A549 (cell line): ENCODE measurements around the gene LLGL2. TPM values are rescaled to one million over a fixed set of nuclear protein-coding genes. Genes with fewer than 3 reads are reported as not detected.

Experiments
- ATAC-seq, 2 experiments: fragments of 200-7000 bp in 1 of 2; fragments of >200 bp in 1 of 2; cut with Nextera tagmentation in 1 of 2; cut with Tn5 transposase in 1 of 2; 3 replicates each; pipeline versions ENCODE4 v1.8.0 to v1.9.1; 2018 to 2020; ENCODE audit warnings: mild to moderate bottlenecking in 1 of 2, moderate library complexity in 1 of 2
- CTCF ChIA-PET: fragments of 300-600 bp; sonication (Branson Sonifier 250); formaldehyde crosslinking; extraction: SDS; loops from one replicate; lab custom pipeline; 2021; ENCODE audit warnings: antibody characterized with exemption, inconsistent platforms; lab: Yijun Ruan, JAX
- POLR2A ChIA-PET: fragments of 350-600 bp; formaldehyde crosslinking; extraction: SDS; loops from one replicate; lab custom pipeline; 2021; ENCODE audit warnings: antibody characterized with exemption, inconsistent platforms; lab: Yijun Ruan, JAX
- DNase-seq, 2 experiments: peaks; one replicate each; pipeline versions ENCODE4 v3.0.0 to v3.0.0-alpha.2; 2011 to 2016; ENCODE audit warnings: low read depth in 1 of 2, low spot score in 1 of 2
- FAIRE-seq: peaks from 2 replicates; lab custom pipeline; 2011; peaks lifted over from hg19 to GRCh38; lab: Jason Lieb, UNC
- H3K27ac ChIP-seq, 2 experiments: fragments of >200 bp; sonication (Bioruptor Twin); formaldehyde crosslinking; 3 replicates each; pipeline ENCODE4 v1.5.1; 2016 to 2017
- H3K4me1 ChIP-seq: fragments of >200 bp; sonication (Bioruptor Twin); formaldehyde crosslinking; 3 replicates; pipeline ENCODE4 v1.6.1; 2016
- H3K4me2 ChIP-seq: fragments of >200 bp; sonication (Bioruptor Twin); formaldehyde crosslinking; 3 replicates; pipeline ENCODE4 v1.6.1; 2016
- H3K4me3 ChIP-seq: fragments of >200 bp; sonication (Bioruptor Twin); formaldehyde crosslinking; 3 replicates; pipeline ENCODE4 v1.5.1; 2016
- H3K9me3 ChIP-seq: fragments of >200 bp; sonication (Bioruptor Twin); formaldehyde crosslinking; 3 replicates; pipeline ENCODE4 v1.6.1; 2016
- CBX2 ChIP-seq: fragments of 200-600 bp; sonication (generic); IDR thresholded peaks from 2 replicates; pipeline ENCODE4 v1.6.1; 2016; ENCODE audit warnings: low read depth, mild to moderate bottlenecking, borderline replicate concordance
- CBX8 ChIP-seq: fragments of 200-600 bp; sonication (generic); IDR thresholded peaks from 2 replicates; pipeline ENCODE4 v1.6.1; 2016
- CHD2 ChIP-seq: fragments of 150-350 bp; IDR thresholded peaks from 2 replicates; pipeline ENCODE4 v1.6.1; 2014; ENCODE audit warnings: low read length; ENCODE audit not compliant: partially characterized antibody
- CHD4 ChIP-seq: fragments of 200-600 bp; sonication (generic); IDR thresholded peaks from 2 replicates; pipeline ENCODE4 v1.6.1; 2016; ENCODE audit warnings: antibody characterized with exemption, mild to moderate bottlenecking, borderline replicate concordance
- EP300 ChIP-seq, 2 experiments: fragments of >200 bp; sonication (Bioruptor Twin); formaldehyde crosslinking; IDR thresholded peaks; 2 replicates in 1 of 2; 3 replicates in 1 of 2; pipeline ENCODE4 v1.6.1; 2016 to 2017
- ESRRA ChIP-seq: fragments of 150-350 bp; IDR thresholded peaks from 2 replicates; pipeline ENCODE4 v1.6.1; 2014; ENCODE audit warnings: mild to moderate bottlenecking, low read length, borderline replicate concordance
- FOSB ChIP-seq: fragments of 250-450 bp; sonication (Bioruptor Pico); IDR thresholded peaks from 2 replicates; pipeline ENCODE4 v1.5.0; 2020; ENCODE audit warnings: mild to moderate bottlenecking, moderate library complexity
- FOSL2 ChIP-seq, 2 experiments: fragments of 450-650 bp in 1 of 2; fragments of >200 bp in 1 of 2; sonication (Bioruptor Twin) in 1 of 2; formaldehyde crosslinking; IDR thresholded peaks; 2 replicates each; pipeline versions ENCODE4 v1.5.0 to v1.6.1; 2016 to 2020; ENCODE audit warnings: mild to moderate bottlenecking in 1 of 2, moderate library complexity in 1 of 2
- FOXS1 ChIP-seq: fragments of 250-450 bp; sonication (Bioruptor Pico); IDR thresholded peaks from 2 replicates; pipeline ENCODE4 v1.5.0; 2020; ENCODE audit warnings: mild to moderate bottlenecking, moderate library complexity
- GATA3 ChIP-seq: IDR thresholded peaks from 2 replicates; pipeline ENCODE4 v1.6.1; 2012; ENCODE audit warnings: borderline replicate concordance
- HEYL ChIP-seq: fragments of 250-450 bp; sonication (Bioruptor Pico); IDR thresholded peaks from 2 replicates; pipeline ENCODE4 v1.8.0; 2021; ENCODE audit warnings: mild to moderate bottlenecking, moderate library complexity
- JUNB ChIP-seq: fragments of >200 bp; sonication (Bioruptor Twin); formaldehyde crosslinking; IDR thresholded peaks from 2 replicates; pipeline ENCODE4 v1.6.1; 2016
- MAFK ChIP-seq: fragments of 450-650 bp; IDR thresholded peaks from 2 replicates; pipeline ENCODE4 v1.6.1; 2014; ENCODE audit not compliant: partially characterized antibody
- MYC ChIP-seq: IDR thresholded peaks from 2 replicates; pipeline ENCODE4 v1.6.1; 2012; ENCODE audit warnings: mild to moderate bottlenecking, inconsistent platforms, low read length, improper control_type of control experiment, borderline replicate concordance
- NFE2L2 ChIP-seq: fragments of 150-350 bp; conservative IDR thresholded peaks from 2 replicates; pipeline ENCODE4 v1.6.1; 2014; ENCODE audit warnings: low read length
- NR3C1 ChIP-seq: fragments of >200 bp; sonication (Bioruptor Twin); formaldehyde crosslinking; IDR thresholded peaks from 3 replicates; pipeline ENCODE4 v1.6.1; 2017
- PHF8 ChIP-seq: fragments of 200-600 bp; sonication (generic); IDR thresholded peaks from 2 replicates; pipeline ENCODE4 v1.6.1; 2016; ENCODE audit warnings: low read depth, mild to moderate bottlenecking, antibody characterized with exemption, moderate library complexity, borderline replicate concordance
- POLR2A ChIP-seq: IDR thresholded peaks from 2 replicates; pipeline ENCODE4 v1.6.1; 2012; ENCODE audit warnings: mild to moderate bottlenecking, low read length
- POLR2AphosphoS2 ChIP-seq: conservative IDR thresholded peaks from 2 replicates; pipeline ENCODE4 v1.6.1; 2012; ENCODE audit warnings: low read length, improper control_type of control experiment, inconsistent platforms
- RAD21 ChIP-seq, 2 experiments: fragments of >200 bp in 1 of 2; sonication (Bioruptor Twin) in 1 of 2; formaldehyde crosslinking in 1 of 2; IDR thresholded peaks in 1 of 2; conservative IDR thresholded peaks in 1 of 2; 2 replicates in 1 of 2; 3 replicates in 1 of 2; pipeline ENCODE4 v1.6.1; 2012 to 2018; ENCODE audit warnings: inconsistent platforms in 1 of 2
- RCOR1 ChIP-seq: fragments of 150-350 bp; IDR thresholded peaks from 2 replicates; pipeline ENCODE4 v1.6.1; 2014; ENCODE audit warnings: antibody characterized with exemption, low read length, low read depth
- RFX5 ChIP-seq: fragments of 450-650 bp; IDR thresholded peaks from 2 replicates; pipeline ENCODE4 v1.7.1; 2014; ENCODE audit warnings: antibody characterized with exemption, mild to moderate bottlenecking, moderate library complexity
- RNF2 ChIP-seq: fragments of 200-600 bp; sonication (generic); IDR thresholded peaks from 2 replicates; pipeline ENCODE4 v1.6.1; 2016; ENCODE audit warnings: low read depth, mild to moderate bottlenecking, antibody characterized with exemption, moderate library complexity, borderline replicate concordance
- SREBF2 ChIP-seq: fragments of 450-650 bp; IDR thresholded peaks from 2 replicates; pipeline ENCODE4 v1.6.1; 2014; ENCODE audit warnings: mild to moderate bottlenecking, moderate library complexity
- TP53 ChIP-seq: fragments of 250-450 bp; sonication (Bioruptor Pico); IDR thresholded peaks from 2 replicates; pipeline ENCODE4 v1.5.0; 2021; ENCODE audit warnings: mild to moderate bottlenecking, moderate library complexity
- ZC3H11A ChIP-seq: fragments of 450-650 bp; IDR thresholded peaks from 2 replicates; pipeline ENCODE4 v1.6.1; 2014; ENCODE audit warnings: antibody characterized with exemption, mild to moderate bottlenecking
- ZNF302 ChIP-seq: fragments of 250-450 bp; sonication (Bioruptor Pico); IDR thresholded peaks from 2 replicates; pipeline ENCODE4 v1.9.0; 2021; ENCODE audit warnings: inconsistent platforms, mild to moderate bottlenecking, moderate library complexity
- ZSCAN20 ChIP-seq: fragments of 250-450 bp; sonication (Bioruptor Pico); IDR thresholded peaks from 2 replicates; pipeline ENCODE4 v1.8.0; 2022; ENCODE audit warnings: mild to moderate bottlenecking, moderate library complexity
- WGBS: methylation state at CpG from one replicate; pipeline ENCODE4 v1.1.6; 2017; ENCODE audit errors: missing lambda C conversion rate; 5-methylcytosine and 5-hydroxymethylcytosine counted together
- polyA plus RNA-seq, 4 experiments: library from polyadenylated mRNA; depleted of rRNA in 3 of 4; stranded (reverse); fragments of >200 nt; fragmentation: RNase III in 1 of 4; extraction: RNeasy Plus Mini Kit Qiagen cat#74134 plus additional on column Dnase treatment in 1 of 4; gene quantifications; 2 replicates in 3 of 4; 3 replicates in 1 of 4; pipeline ENCODE4 v1.2.3, GENCODE V29; 2011 to 2017
- TF ChIP-seq, protein P1 (sequence below): fragments of 450-650 bp; IDR thresholded peaks from 2 replicates; pipeline ENCODE4 v1.6.1; 2014; ENCODE audit warnings: antibody characterized with exemption

The LLGL2 gene
- polyA plus RNA-seq, 2 of the 4 experiments (the other 2 are of a cell fraction), result 18.9 to 35.0 TPM

DNA sequence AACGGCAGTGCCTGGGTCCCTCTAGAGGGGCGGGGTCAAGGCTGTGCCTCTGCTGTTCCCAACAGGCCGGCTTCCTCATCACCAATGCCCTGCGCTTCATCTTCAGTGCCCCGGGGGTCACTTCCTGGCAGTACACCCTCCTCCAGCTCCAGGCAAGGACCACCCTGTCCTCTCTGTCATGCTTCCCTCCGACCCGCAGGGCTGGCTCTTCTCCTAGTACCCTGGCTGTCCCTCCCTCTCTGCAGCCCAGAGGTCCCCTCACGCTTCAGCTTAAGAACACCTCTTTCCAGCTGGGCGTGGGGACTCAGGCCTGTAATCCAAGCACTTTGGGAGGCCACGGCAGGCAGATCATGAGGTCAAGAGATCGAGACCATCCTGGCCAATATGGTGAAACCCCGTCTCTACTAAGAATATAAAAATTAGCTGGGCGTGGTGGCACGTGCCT is 36.0 kb upstream of the LLGL2 start:
- Histone ChIP-seq H3K27ac (no peak overlapping the region), H3K9me3 (no peaks in the 10 kb centered on the region), H3K4me1 (no peaks in the 10 kb centered on the region), H3K4me2 (no peak overlapping the region), H3K4me3 (no peak overlapping the region)
- no peak for DNase-seq
- ChIA-PET CTCF (interaction anchor here (0.6 to 1.9 kb wide), 9 partner anchors 9 to 220 kb away, joined by 3 to 11 read pairs (median 3); no protein-coding TSS in a partner anchor), POLR2A (no interaction called here)
- 89% methylated on average over 14 of the region's 14 CpGs for WGBS
- no peak for FAIRE-seq
- no peak for TF ChIP-seq EP300 (IDR thresholded peaks at IDR 0.05)
- TF ChIP-seq NR3C1, result no peak
- TF ChIP-seq FOSL2 (IDR thresholded peaks at IDR 0.05), result no peak
- no peak for TF ChIP-seq FOSL2 (CRISPR knock-in tag; IDR thresholded peaks at IDR 0.05)
- TF ChIP-seq GATA3, result no peak
- no peak for TF ChIP-seq ZC3H11A
- TF ChIP-seq MAFK, result no peak
- TF ChIP-seq TP53 (CRISPR knock-in tag), result no peak
- no peak for TF ChIP-seq CBX8
- no peak for TF ChIP-seq RNF2
- no peak for TF ChIP-seq FOXS1 (CRISPR knock-in tag)
- TF ChIP-seq RFX5, result no peak
- TF ChIP-seq MYC, result no peak
- no peak for TF ChIP-seq ZSCAN20 (CRISPR knock-in tag)
- no peak for TF ChIP-seq HEYL
- no peak for TF ChIP-seq JUNB
- TF ChIP-seq POLR2A, result no peak
- no peak for TF ChIP-seq RAD21 (conservative IDR thresholded peaks at IDR 0.05 in 1 of 2, IDR thresholded peaks at IDR 0.05 in 1 of 2)
- no peak for TF ChIP-seq ZNF302 (CRISPR knock-in tag)
- TF ChIP-seq PHF8, result no peak
- no peak for TF ChIP-seq ESRRA
- ATAC-seq, result no peak

DNA sequence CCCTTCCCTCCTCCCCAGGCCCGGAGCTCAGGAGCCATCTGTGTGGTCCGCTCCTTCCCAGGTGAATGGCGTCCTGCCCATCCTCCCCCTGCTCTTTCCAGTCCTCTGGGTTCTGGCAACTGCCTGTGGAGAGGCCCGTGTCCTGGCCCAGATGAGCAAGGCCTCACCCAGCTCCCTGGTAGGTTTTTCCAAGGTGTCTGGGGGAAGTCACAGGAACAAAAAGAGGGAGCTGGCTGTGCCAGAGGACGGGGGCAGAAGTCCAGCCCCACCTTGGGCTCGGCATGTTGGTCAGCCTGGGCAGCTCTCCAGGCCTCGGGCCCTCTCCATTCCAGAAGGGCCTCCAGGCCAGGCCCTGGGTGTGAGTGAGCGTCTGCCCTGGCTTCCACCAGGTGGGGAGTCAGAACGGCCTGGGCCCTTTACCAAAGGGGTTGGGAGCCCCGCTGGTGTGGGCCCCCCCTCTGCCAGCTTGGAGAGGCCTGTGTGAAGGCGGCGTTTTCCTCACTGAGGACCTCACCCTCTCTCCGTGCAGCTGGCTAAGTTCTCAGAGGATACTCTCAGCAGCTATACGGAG is 35.2 kb upstream of the LLGL2 start:
- ATAC-seq (no peak; a peak in 1 of 6 replicates), FAIRE-seq (no peak), DNase-seq (no peak)
- Histone ChIP-seq H3K4me2 (no peak overlapping the region), H3K9me3 (no peaks in the 10 kb centered on the region), H3K4me1 (no peaks in the 10 kb centered on the region), H3K4me3 (no peak overlapping the region), H3K27ac (no peak overlapping the region; a peak in 1 of 6 replicates)
- CTCF ChIA-PET, result interaction anchor here (0.6 to 1.9 kb wide), 11 partner anchors 9 to 220 kb away, joined by 3 to 11 read pairs (median 3); no protein-coding TSS in a partner anchor
- 81% methylated on average over 13 of the region's 14 CpGs for WGBS
- TF ChIP-seq CBX8, result no peak
- TF ChIP-seq MYC, result no peak
- no peak for TF ChIP-seq POLR2AphosphoS2
- TF ChIP-seq NFE2L2, result no peak
- TF ChIP-seq NR3C1, result no peak
- TF ChIP-seq POLR2A, result no peak
- POLR2A ChIA-PET, result no interaction called here

DNA sequence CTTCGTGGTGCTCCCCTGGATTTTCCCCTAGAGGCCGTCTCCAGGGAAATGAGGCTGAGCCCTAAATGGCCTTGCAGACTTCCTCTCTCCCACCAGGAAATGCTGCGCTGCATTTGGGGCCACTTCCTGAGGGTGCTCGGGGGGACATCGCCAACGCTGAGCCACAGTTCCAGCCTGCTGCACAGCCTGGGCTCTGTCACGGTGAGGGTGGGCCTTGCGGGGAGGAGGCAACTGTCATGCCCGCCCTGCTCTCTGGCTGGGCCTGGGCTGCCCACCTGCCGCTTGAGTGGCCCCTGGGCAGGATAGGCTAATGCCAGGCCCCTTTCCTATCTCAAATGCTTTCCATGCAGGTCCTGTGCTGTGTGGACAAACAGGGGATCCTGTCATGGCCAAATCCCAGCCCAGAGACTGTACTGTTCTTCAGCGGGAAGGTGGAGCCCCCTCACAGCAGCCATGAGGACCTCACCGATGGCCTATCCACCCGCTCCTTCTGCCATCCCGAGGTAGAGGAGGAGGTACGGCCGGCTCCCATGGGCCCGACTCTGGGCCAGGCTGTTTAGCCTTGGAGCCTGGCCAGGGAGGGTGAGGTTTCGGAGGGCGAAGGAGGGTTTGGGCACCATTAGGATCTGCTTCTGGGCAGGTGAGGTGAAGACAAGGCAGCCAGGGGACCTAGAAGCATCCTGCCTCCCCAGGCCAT is 34.4 kb upstream of the LLGL2 start:
- Histone ChIP-seq H3K4me3 (no peak overlapping the region), H3K4me2 (no peak overlapping the region), H3K27ac (no peak overlapping the region), H3K9me3 (no peaks in the 10 kb centered on the region), H3K4me1 (no peaks in the 10 kb centered on the region)
- ATAC-seq, result no peak
- WGBS, result 93% methylated on average over 12 of the region's 19 CpGs
- FAIRE-seq, result no peak
- no peak for DNase-seq
- TF ChIP-seq CHD4 (no peak), GATA3 (no peak), JUNB (no peak), SREBF2 (no peak), RCOR1 (no peak), CHD2 (no peak), ESRRA (no peak), MYC (no peak), RFX5 (no peak), NR3C1 (no peak), ZC3H11A (no peak), NFE2L2 (no peak), FOXS1 (CRISPR knock-in tag) (no peak), TP53 (CRISPR knock-in tag) (no peak), CBX2 (no peak), FOSB (no peak)
- TF ChIP-seq, protein P1, sequence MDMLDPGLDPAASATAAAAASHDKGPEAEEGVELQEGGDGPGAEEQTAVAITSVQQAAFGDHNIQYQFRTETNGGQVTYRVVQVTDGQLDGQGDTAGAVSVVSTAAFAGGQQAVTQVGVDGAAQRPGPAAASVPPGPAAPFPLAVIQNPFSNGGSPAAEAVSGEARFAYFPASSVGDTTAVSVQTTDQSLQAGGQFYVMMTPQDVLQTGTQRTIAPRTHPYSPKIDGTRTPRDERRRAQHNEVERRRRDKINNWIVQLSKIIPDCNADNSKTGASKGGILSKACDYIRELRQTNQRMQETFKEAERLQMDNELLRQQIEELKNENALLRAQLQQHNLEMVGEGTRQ, result no peak
- ChIA-PET CTCF (interaction anchor here (1.0 to 1.8 kb wide), 4 partner anchors 10 to 16 kb away, joined by 3 to 11 read pairs (median 6); no protein-coding TSS in a partner anchor), POLR2A (no interaction called here)
